NCI-H2081 treated with DMSO at 0.1 percent for 48 hours (cell line): ENCODE results near the gene LRP1B.
"Not testable (repeated sequence)": the region's sequence is repeated elsewhere in the genome, so short reads cannot be mapped to it uniquely, and the experiment has no call there.

Experiments
- DNase-seq: peaks from one replicate; lab custom pipeline; 2025; lab: John Stamatoyannopoulos, UW

Gene LRP1B

DNA sequence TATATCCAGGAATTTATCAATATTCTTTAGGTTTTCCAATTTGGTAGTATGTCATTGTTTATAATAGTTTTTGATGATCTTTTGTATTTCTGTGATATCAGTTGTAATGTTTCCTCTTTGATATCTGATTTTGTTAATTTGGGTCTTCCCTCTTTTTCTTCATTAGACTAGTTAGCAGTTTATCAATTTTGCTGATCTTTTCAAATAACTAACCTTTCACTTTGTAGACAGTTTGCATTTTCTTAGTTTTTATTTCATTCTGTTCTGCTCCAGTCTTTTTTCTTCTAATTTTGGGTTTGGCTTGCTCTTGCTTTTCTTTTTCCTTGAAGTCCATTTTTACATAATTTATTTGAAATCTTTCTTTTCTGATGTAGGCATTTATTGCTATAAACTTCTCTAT is 824.4 kb downstream of the LRP1B start:
- no peak for DNase-seq

DNA sequence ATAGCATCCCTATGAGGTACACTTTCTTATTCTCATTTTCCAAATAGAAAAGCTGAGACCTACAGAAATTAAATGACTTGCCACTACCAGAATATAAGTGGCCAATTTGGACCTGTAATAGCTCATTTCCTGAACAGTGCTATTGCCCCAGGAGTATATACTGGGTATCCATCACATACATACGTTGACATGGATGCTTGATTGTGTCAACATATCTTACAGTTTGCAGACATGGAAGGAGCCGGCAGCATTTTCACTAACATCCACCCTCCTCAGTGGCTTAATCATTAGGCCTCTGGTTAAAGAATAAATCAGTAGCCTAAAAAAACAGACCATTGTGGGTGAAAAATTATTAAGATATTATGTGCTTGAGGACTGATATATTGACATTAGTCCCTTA is 829.3 kb downstream of the LRP1B start:
- no peak for DNase-seq

DNA sequence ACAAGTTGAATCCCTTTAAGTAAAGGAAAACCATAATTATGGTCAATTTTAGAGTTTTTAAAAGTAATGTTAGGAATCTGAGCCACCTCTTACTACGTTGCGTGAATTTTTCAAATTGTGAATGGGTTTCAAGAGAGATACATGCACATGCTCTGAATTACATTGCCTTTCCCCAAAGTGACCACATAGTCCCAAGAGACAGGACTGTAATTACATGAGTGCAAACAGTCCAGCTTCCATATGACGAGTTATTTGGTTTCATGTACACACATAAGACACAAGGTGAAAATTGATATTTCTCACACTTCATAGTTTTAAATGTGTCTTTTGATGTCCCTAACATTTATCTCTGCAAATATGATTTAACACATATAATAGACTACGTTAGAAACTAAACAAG is 850.8 kb downstream of the LRP1B start:
- DNase-seq = no peak

DNA sequence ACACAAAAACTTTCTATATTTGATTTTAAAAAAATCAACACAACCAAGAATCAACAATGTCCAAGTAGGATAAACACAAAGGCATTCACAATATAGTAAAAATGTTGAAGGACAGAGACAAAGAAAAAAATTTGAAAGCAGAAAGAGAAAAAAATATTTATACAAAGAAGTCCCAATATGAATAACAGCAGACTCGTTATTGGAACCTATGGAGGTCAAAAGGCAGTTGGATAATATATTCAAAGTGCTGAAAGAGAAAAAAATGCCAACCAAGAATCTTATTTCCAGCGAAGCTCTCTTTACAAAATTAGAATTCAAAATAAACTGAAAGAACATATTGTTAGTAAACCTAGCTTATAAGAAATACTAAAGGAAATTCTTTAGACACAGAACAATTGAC is 859.5 kb downstream of the LRP1B start:
- no peak for DNase-seq

DNA sequence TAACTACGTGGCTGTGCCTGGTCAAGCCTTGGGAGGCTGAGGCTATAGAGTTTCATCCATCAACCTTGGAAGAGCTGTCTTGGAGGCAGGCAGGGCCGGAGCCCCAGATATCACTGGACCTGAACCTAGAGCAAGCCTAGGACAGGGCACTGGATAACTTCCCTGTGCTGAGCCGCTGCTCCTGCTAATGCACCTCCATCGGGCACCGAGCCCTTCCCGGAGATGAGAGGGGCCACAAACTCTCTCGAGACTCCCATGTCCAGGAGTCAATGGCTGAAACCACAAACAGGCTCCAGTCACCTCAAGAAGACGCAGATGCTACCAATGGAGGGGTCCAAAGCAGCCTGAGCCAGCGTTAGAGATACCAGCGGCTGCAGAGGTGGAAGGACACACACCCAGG is 866.0 kb downstream of the LRP1B start:
- no peak for DNase-seq

DNA sequence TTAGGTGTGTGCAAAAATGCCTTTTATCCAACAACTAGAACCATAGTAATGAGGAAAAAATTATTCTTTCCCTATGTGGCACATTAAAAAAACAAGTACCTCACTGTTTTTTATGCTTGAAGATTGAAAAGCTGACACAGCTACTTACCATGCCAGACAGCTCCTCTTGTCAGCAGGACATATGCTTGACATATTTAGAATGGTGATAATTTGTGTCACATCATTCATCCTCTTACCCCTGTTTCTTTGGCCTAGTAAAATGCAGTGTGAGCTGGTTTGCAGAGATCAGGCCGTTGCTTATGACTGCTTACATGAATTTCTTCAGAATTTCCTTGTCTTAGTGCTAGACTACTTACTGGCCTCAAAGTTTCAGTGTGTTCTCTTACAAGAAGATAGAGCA is 869.9 kb downstream of the LRP1B start:
- DNase-seq = no peak

DNA sequence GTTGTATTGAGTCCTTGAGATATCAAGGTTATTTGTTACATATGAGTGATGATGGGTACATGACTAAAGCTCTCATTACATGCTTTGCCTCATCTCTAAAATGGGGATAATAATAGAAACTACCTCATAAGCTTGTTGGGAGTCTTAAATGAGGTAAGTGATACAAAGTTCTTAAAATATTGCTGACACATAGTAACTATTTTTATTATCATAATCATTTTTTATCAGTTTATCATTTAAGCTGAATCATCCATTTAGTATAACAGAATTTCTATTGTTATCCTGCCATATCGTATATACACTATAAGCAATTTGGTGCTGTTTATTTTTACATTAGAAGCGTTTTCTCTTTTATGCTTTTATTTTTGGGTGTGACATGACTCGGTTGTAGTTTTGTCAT is 871.1 kb downstream of the LRP1B start:
- DNase-seq = no peak

DNA sequence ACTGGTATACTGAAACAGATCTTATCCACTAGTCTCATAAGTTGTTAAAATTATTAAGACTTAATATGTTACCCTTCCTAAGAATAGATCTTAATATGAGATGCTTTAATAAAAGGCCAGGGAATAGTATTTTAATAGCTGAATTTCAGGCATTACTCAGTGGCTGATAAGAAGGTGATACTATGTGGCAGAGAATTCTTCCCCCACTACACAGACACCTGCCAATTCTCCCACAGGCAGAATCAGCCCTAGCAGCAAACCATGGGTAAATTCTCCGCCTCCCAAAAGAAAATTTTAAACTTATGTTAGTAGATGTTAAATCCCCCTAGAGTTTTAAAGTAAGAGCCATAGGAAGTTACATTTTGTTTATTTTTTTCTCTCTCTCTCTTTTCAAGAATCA is 888.8 kb downstream of the LRP1B start:
- no peak for DNase-seq

DNA sequence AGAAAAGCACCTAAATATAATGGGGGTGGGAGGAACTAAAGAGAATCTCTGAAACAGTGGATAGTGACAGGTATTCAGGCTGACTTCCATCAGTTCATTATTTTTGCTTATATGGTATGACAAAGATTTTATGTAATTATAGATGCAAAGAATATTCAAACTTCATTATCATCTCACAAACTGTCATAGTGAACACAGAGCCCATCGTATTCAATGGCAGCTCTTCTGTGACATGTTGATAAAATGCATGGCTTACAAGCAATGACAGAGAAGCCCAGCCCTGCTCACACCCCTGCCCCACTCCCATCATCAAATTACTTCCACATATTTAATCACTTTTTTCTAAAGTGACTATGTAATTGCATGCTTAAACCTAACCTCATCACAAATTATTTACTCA is 904.3 kb downstream of the LRP1B start:
- DNase-seq = no peak

DNA sequence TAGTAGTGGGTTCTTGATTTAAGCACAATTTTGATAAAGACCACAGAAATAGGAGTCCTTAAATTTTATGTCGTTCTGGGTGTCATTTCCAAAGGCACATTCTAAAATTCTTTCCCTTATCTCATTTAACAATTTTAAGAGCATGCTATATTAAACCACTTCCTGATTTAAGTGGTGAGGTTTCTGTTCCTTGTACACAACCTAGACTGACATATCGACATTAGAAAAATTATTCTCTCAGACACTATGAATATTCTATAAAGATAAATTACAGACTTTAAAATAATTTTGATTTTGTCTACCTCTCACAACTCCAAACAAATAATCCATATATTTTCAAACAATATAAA is 923.8 kb downstream of the LRP1B start:
- no peak for DNase-seq

DNA sequence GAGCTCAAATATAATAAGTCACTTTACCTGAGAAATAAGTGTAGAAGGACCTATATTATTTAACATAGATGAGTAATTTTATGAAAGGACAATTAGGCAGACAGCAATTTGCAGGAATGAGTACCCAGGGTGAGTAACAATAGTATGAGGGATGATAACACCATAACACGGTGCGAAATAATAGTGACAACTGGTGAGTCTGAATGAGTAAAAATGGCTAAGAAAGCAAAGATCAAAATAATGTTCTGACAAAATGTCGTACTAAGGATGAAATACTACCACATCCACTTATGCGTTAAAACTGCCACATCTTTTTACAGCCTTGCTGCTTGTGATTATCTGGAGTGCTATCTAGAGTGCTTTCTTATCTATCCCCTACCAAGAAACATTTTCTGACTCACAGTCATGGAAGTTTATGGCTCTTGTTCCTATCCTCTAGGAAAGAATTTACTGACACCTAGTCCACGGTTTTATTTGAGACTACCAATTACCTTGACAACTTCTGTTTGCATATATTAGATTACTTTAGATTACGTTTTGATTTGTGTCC is 929.7 kb downstream of the LRP1B start:
- DNase-seq = no peak

DNA sequence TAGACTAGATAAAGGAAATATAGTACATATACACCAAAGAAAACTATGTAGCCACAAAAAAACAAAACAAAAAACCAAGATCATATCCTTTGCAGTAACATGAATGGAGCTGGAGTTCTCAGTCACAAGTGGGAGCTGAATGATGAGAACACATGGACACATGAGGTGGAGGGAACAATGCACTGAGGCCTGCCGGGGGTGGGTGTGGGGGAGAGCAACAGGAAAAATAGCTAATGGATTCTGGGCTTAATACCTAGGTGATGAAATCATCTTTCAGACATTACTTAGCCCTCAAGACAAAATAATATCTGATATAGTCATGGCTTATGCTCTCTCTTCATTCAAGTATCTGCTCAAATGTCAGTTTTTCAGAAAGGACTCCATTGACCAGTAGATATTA is 930.6 kb downstream of the LRP1B start:
- no peak for DNase-seq

DNA sequence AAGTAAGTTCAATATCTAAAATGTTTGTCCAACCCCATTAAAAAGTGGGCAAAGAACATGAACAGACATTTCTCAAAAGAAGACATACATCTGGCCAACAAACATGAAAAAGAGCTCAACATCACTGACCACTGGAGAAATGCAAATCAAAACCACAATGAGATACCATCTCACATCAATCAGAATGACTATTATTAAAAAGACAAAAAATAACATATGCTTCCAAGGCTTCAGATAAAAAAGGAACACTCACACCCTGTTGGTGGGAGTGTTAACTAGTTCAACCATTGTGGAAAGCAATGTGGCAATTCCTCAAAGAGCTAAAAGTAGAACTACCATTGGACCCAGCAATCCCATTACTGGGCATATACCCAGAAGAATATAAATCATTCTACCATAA is 931.1 kb downstream of the LRP1B start:
- DNase-seq = no peak

DNA sequence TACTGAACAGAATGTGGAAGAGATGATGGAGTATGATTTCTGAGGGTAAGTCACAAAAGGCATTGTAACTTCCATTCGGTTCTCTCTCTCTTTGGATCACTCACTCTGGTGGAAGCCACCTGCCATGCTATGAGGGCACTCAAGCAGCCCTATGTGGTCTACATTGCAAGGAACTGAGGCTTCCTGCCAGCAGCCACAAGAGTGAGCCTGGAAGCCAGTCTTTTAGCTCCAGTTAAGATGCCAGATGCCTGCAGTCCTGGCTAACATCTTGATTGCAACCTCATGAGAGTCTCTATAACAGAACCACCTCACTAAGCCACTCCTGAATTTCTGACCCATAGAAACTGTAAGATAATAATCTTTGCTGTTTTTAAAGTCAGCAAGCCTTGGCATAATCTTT is 935.7 kb downstream of the LRP1B start:
- DNase-seq = no peak

DNA sequence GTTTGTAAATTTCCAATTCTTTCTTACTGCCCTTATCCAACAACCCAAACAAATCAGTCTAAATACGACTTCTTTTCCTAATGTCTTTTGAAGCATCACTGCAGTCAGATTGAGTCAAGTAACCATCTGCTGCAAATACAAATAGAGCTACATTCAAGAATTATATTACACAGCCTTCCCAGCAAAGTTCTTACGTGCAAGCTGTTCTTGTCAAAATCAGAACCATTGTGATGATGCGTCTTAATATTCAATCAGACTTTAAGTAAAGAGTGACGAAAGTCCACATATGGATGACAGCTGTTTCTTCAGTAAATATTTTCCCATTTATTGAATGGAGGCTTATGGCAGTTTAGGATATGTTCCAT is 943.8 kb downstream of the LRP1B start:
- no peak for DNase-seq

DNA sequence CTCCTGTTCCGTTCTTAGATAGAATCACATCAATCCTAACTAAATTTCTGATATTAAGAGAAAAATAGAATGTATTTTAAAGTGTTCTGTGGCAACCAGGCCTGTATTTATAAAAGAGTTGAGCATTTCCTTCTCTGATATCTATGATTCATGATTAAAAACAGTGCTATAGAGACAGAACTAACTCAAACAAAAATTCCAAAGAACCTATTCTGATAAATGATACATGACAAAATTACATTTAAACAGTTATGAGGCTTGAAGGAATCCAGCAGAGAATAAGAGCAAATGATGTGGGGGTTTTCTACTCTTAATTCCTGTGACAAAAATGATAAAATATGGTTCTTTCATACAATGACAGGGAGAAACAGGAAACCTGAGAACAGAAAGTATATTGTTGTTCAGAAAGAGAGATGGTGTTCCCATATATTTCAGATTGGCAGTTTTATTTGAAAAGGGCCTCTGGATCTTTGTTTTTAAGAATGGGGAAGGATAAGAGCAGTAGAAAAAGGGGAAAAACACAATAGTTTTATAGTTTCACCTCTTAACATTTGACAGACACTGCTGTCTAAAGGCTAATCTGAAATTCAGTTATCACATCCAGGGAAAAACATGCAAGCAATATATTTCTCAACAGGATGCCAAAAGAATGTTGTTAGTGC is 944.3 kb downstream of the LRP1B start:
- DNase-seq = no peak

DNA sequence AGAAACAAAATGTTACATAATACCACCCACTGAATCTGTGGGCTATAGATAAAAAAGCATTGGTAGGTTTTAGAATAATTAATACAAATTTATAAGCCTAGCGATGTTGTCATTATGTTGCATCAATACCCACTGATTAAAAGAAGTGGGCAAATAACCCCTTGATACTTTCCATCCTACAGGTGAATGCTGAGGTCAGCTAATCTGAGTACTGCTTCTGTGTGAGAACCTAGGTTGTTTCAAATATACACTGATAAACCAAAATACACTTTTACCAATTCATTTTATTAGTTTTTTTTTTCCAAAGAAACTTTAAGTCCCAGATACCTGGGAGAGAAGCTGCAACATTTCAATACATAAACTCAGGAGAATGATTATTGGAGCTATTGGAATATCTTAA is 948.6 kb downstream of the LRP1B start:
- DNase-seq = no peak

DNA sequence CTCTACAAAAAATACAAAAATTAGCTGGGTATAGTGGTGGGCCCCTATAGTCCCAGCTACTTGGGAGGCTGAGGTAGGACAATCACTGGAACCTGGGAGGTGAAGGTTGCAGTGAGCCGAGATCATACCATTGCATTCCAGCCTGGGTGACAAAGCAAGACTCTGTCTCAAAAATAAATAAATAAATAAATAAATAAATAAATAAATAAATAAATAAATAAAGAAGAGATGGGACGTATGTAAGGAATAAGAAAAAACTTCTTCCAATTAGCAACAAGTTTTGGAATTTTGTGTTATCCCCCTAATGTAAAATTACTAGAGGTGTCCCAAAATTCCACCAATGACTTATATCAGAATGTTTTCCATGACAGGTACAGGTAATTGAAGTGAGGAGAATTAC is 961.7 kb downstream of the LRP1B start:
- not testable (repeated sequence) for DNase-seq

DNA sequence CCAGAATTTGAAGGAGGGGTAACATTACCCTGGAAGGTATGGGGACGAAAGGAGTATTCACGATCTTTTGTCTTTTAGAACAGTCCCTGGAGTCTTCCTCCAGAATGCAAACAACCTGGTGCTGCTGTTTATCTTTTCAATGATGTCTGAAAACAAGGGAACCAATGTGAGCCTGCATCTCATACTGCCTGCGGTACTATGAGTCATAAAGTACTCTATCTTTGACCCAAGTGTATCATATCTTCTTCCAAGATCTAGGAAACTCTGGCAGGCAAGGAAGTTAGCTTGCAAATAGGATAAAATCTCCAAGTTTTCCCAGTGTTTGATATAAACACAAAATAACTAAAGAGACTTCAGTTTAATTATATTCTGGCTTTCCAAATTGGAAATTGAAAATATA is 968.5 kb downstream of the LRP1B start:
- no peak for DNase-seq

DNA sequence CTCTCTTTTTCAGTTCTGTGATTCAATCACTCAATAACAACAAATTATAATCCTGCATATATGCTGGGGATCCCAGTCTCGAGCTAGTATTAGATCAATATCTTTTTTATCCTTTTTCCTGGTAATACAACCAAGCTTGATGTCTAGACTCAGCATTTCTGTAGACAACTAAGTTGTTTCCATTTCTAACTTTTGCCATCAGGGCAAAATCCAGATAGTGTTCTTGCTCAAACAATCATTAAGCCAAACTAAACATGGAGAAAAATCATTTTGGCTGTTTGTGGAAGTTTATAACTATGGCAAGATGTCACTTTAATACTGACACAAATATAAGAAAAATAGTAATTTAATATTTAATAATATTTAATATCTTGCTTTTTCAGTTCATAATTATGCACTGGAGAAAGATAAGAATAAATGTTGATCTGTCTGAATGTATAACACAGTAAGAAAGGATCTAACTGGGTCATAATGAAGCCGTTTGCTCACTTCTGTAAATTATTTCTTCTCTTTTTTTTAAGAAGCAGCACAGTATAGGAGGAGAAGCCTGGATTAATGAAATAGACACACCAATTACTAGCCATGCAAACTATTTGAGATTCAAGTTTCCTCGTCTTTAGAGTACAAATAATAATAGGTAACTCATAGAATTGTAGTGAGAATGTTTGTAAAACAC is 979.1 kb downstream of the LRP1B start:
- DNase-seq = no peak

DNA sequence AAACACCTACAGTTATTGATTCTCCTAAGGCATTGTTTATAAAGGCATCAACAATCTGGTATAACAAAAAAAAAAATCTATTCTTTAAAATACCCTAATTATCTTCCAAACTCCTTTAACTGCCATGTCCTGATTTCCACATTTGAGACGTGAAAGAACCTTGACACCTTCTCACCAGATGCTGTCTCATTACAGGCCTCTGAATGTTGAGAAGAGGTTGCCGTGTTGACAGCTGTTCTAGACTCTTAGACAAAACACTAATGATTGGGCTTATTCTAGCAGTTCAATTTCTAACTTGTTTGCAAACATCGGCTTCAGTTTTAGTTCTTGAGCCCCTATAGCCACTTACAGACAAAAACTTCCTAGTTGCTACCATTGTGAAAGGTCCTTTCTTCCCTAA is 988.8 kb downstream of the LRP1B start:
- DNase-seq = no peak

DNA sequence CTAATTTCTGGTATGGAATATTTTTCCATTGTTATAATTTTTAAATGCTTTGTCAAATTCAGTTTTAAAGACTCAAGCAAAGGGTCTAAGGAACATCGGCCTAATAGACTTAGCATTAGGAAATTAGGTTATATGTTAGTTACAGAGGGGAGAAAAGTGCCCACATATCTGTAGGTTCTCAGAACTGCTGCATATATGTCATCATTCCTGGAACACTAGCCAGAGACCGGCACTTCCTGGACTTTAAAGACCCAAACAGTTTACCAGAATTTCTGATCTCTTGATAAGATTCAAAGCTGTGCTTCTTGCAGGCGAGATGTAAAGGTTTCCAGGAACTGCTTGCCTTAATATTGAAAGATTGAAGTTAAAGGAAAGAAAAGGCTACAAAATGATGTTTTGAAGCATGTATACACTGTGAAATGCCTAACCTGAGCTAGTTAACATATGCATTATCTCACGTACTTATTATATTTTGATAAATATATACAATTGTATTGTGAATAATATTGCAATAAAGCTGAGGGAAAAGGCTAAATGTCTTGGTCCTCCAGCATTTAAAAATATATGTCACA is 993.6 kb downstream of the LRP1B start:
- DNase-seq = no peak

DNA sequence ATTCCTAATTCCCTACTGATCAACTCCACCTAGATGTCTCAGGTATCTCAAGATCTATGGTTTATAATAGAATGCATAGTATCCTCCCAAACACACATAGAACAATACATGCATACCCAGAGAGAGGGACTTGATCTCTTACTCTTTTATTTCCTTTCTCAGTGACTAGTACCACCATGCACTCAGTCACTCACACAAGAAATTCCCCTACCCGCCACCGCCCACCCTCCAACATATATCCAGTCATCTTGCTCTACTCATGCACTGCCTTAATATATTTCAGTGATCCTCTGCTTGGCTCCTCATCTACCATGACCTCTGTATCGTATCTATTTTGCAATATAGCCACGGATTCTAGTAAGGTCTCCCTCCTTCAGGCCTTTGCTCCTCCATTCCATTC is 996.9 kb downstream of the LRP1B start:
- no peak for DNase-seq

DNA sequence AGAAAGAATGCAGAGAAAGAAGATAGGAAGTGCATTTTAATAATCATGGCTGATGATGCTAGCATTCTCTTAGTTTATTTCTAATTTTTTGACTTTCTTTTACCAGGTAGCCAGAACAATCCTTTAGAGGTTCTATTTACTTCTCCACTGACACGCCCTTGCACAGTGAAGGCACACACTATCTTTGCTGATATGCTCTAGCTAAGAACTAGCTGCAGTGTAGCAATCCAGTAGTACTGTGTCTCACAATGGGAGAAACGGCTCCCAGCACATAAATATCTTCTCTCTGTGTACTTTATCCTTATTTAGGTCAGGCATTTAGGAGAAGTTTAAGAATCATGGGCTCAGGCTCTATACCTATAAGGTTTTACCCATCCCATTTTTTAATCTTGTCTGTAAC is 1005.4 kb downstream of the LRP1B start:
- DNase-seq = no peak
